CD8-positive, alpha-beta memory T cell (primary cell): ENCODE results near the gene RAP1B. TPM values are rescaled to one million over a fixed set of nuclear protein-coding genes. Genes with fewer than 3 reads are reported as not detected.

Experiments
- CTCF ChIA-PET: fragments of 350-600 bp; sonication (Branson Sonifier 250); formaldehyde crosslinking; loops from one replicate; lab custom pipeline; 2021; ENCODE audit warnings: antibody characterized with exemption; lab: Charles Lee
- POLR2A ChIA-PET: fragments of 350-600 bp; sonication (Branson Sonifier 250); formaldehyde crosslinking; loops from one replicate; lab custom pipeline; 2021; ENCODE audit warnings: antibody characterized with exemption; lab: Charles Lee
- DNase-seq, 5 donors: peaks; one replicate each; pipeline versions ENCODE4 v3.0.0 to v3.0.0-alpha.2; 2020 to 2022; ENCODE audit warnings: mixed read lengths in 1 of 5
- H3K27ac ChIP-seq: one replicate; pipeline ENCODE4 v1.7.0; 2013; ENCODE audit warnings: low read depth, mild to moderate bottlenecking, low read length, moderate library complexity
- H3K27me3 ChIP-seq: 2 replicates; pipeline ENCODE4 v1.7.0; 2013; ENCODE audit warnings: low read length, mild to moderate bottlenecking; ENCODE audit not compliant: insufficient read depth, poor library complexity, severe bottlenecking
- H3K36me3 ChIP-seq: 2 replicates; pipeline ENCODE4 v1.7.0; 2013; ENCODE audit warnings: mild to moderate bottlenecking, low read length, moderate library complexity; ENCODE audit not compliant: insufficient read depth
- H3K4me1 ChIP-seq: 2 replicates; pipeline ENCODE4 v1.7.0; 2013; ENCODE audit warnings: mild to moderate bottlenecking, low read length, moderate library complexity; ENCODE audit not compliant: insufficient read depth
- H3K4me3 ChIP-seq: 2 replicates; pipeline ENCODE4 v1.7.0; 2013; ENCODE audit warnings: mild to moderate bottlenecking, low read length
- H3K9me3 ChIP-seq: 2 replicates; pipeline ENCODE4 v1.7.0; 2013; ENCODE audit warnings: mild to moderate bottlenecking, low read length
- H3K27ac Mint-ChIP-seq, 8 donors: one replicate each; pipeline ENCODE4 v1.8.0; 2020 to 2021; ENCODE audit warnings: mixed read lengths in 8 of 8, mild to moderate bottlenecking in 6 of 8, inconsistent platforms in 3 of 8, moderate library complexity in 3 of 8
- H3K27me3 Mint-ChIP-seq, 2 donors: one replicate each; pipeline ENCODE4 v1.8.0; 2020 to 2021; ENCODE audit warnings: mixed read lengths in 2 of 2, mild to moderate bottlenecking in 1 of 2, moderate library complexity in 1 of 2
- H3K36me3 Mint-ChIP-seq, 3 donors: one replicate each; pipeline ENCODE4 v1.8.0; 2020 to 2021; ENCODE audit warnings: mixed read lengths in 3 of 3, inconsistent platforms in 1 of 3, mild to moderate bottlenecking in 1 of 3
- H3K4me1 Mint-ChIP-seq, 3 donors: one replicate each; pipeline ENCODE4 v1.8.0; 2020 to 2021; ENCODE audit warnings: mixed read lengths in 3 of 3, inconsistent platforms in 1 of 3, mild to moderate bottlenecking in 1 of 3
- H3K4me3 Mint-ChIP-seq, 7 donors: one replicate each; pipeline ENCODE4 v1.8.0; 2020 to 2021; ENCODE audit warnings: mixed read lengths in 7 of 7, mild to moderate bottlenecking in 6 of 7, moderate library complexity in 4 of 7, inconsistent platforms in 2 of 7
- H3K9me3 Mint-ChIP-seq, 5 donors: one replicate each; pipeline ENCODE4 v1.8.0; 2020 to 2022; ENCODE audit warnings: mixed read lengths in 5 of 5, mild to moderate bottlenecking in 3 of 5, moderate library complexity in 2 of 5, inconsistent platforms in 1 of 5
- polyA plus RNA-seq: library from polyadenylated mRNA; unstranded; fragments of 300-500 nt; fragmentation: Illumina TruSeq; gene quantifications from one replicate; pipeline ENCODE4 v1.2.3, GENCODE V29; 2021
- total RNA-seq, 2 experiments: library from RNA; stranded (reverse); gene quantifications; one replicate each; pipeline ENCODE4 v1.2.3, GENCODE V29; 2021

The RAP1B gene
- total and polyA plus RNA-seq, 3 experiments from 2014 or later = 271 to 589 (median 281) TPM

DNA sequence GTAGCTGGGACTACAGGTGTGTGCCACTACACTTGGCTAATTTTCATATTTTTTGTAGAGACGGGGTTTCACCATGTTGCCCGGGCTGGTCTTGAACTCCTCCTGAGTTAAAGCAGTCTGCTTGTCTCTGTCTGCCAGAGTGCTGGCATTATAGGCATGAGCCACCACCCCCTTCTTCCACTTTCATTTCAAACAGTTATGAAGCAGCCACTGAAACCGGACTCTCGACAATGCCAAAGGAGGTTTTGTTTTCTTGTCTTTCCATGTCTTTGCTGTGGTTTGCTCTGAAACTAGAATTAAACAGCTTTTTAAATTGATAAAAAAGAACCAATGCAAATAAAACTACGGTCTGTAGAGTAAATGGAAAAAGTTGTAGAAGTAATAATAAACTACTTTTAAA lies 30.4 kb downstream of the RAP1B start:
- Histone ChIP-seq H3K27ac (no peak overlapping the region), H3K4me3 (peak overlapping the region; percentile 26), H3K36me3 (no peaks in the 10 kb centered on the region), H3K9me3 (no peaks in the 10 kb centered on the region), H3K4me1 (peaks cover 81% of the 10 kb centered on the region), H3K27me3 (no peaks in the 10 kb centered on the region)
- Mint-ChIP-seq H3K4me3 (peak overlapping the region; percentile 49 to 89 (median 76)), H3K27ac (peak overlapping the region; percentile 20 to 92 (median 81)), H3K9me3 (no peaks in the 10 kb centered on the region), H3K27me3 (no peaks in the 10 kb centered on the region), H3K4me1 (peaks cover 81 to 95% (median 93%) of the 10 kb centered on the region in 3 donors), H3K36me3 (peaks cover 0 to 40% (median 6%) of the 10 kb centered on the region in 3 donors)
- CTCF ChIA-PET = no interaction called here
- POLR2A ChIA-PET = no interaction called here
- peak in 3 of 5 donors; percentile 32 to 52 (median 36) for DNase-seq

DNA sequence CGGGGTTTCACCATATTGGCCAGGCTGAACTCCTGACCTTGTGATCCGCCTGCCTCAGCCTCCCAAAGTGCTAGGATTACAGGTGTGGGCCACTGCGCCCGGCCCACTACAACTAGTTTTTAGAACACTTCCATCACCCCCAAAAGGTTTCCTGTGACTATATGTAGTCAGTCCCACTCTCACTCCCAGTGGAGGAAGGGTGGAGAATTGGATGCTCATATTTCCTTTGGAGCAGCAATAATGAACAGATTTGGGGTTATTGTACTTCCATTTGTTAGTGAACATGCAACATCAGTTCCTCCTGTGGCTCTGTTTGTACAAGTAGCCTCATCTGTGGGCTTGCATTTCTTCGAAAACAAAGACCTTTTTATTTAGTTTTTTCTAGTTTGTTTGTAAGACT lies 35.8 kb downstream of the RAP1B start:
- Mint-ChIP-seq H3K27me3 (no peaks in the 10 kb centered on the region), H3K36me3 (peaks cover 0 to 67% (median 12%) of the 10 kb centered on the region in 3 donors), H3K4me3 (peak overlapping the region in 5 of 7 donors; percentile 11 to 52 (median 31)), H3K4me1 (peaks cover 74 to 90% (median 89%) of the 10 kb centered on the region in 3 donors), H3K27ac (peak overlapping the region in 6 of 8 donors; percentile 37 to 80 (median 48)), H3K9me3 (no peaks in the 10 kb centered on the region)
- Histone ChIP-seq H3K36me3 (peaks cover 19% of the 10 kb centered on the region), H3K27me3 (no peaks in the 10 kb centered on the region), H3K9me3 (no peaks in the 10 kb centered on the region), H3K4me1 (peaks cover 54% of the 10 kb centered on the region), H3K4me3 (no peak overlapping the region), H3K27ac (no peak overlapping the region)
- no peak for DNase-seq
- POLR2A ChIA-PET = no interaction called here
- CTCF ChIA-PET = no interaction called here

DNA sequence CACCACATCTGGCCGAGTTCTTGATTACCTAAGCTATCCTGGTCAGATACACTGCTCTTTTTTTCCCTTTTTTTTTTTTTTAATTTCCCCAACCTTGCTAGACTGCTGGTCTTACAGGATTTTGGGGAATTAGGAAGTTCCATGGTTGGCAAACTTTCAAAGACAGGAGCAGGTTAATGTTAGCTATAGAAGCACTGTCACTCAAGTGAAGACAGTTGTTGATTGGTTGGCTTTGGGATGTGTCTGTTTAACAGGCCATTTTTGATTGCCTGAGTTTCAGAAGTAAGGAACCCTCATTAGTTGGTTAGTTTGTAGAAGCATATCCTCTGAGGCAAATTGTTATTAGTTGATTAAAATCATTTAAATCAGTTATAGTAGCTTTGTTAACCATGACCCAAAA lies 36.8 kb downstream of the RAP1B start:
- Mint-ChIP-seq H3K4me1 (peaks cover 67 to 84% (median 83%) of the 10 kb centered on the region in 3 donors), H3K27me3 (no peaks in the 10 kb centered on the region), H3K27ac (peak overlapping the region in 7 of 8 donors; percentile 49 to 83 (median 80)), H3K9me3 (no peaks in the 10 kb centered on the region), H3K4me3 (peak overlapping the region in 6 of 7 donors; percentile 19 to 63 (median 37)), H3K36me3 (peaks cover 0 to 67% (median 14%) of the 10 kb centered on the region in 3 donors)
- no peaks in the 10 kb centered on the region for H3K9me3 ChIP-seq
- peaks cover 26% of the 10 kb centered on the region for H3K36me3 ChIP-seq
- H3K4me1 ChIP-seq = peaks cover 46% of the 10 kb centered on the region
- no peak for DNase-seq
- H3K4me3 ChIP-seq = no peak overlapping the region
- no peaks in the 10 kb centered on the region for H3K27me3 ChIP-seq
- H3K27ac ChIP-seq = no peak overlapping the region
- ChIA-PET POLR2A (no interaction called here), CTCF (interaction anchor here (1.0 kb wide), 2 partner anchors 111 to 288 kb away, joined by 3 read pairs; no protein-coding TSS in a partner anchor)

- H3K36me3 ChIP-seq = peaks cover 32% of the 10 kb centered on the region
- Mint-ChIP-seq H3K27me3 (no peaks in the 10 kb centered on the region), H3K27ac (peak overlapping the region in 7 of 8 donors; percentile 49 to 83 (median 80)), H3K4me1 (peaks cover 62 to 79% (median 76%) of the 10 kb centered on the region in 3 donors), H3K9me3 (no peaks in the 10 kb centered on the region), H3K36me3 (peaks cover 0 to 69% (median 10%) of the 10 kb centered on the region in 3 donors), H3K4me3 (peak overlapping the region in 4 of 7 donors; percentile 18 to 30 (median 26))
- H3K4me3 ChIP-seq = no peak overlapping the region
- no peaks in the 10 kb centered on the region for H3K27me3 ChIP-seq
- H3K27ac ChIP-seq = no peak overlapping the region
- peaks cover 39% of the 10 kb centered on the region for H3K4me1 ChIP-seq
- no peak for DNase-seq
- ChIA-PET POLR2A (interaction anchor here (0.6 kb wide), 1 partner anchor 301 kb away, joined by 4 read pairs; no protein-coding TSS in a partner anchor), CTCF (interaction anchor here (1.4 kb wide), 1 partner anchor 11 kb away, joined by 4 read pairs; no protein-coding TSS in a partner anchor)
- no peaks in the 10 kb centered on the region for H3K9me3 ChIP-seq
Measured at GRCh38 chr12:68648179-68648578, 37.5 kb downstream of the RAP1B start.

GRCh38 chr12:68665016-68665569 lies 54.4 kb downstream of the RAP1B start:
- CTCF ChIA-PET = interaction anchor here (1.3 kb wide), 1 partner anchor 16 kb away, joined by 3 read pairs; no protein-coding TSS in a partner anchor
- peaks cover 11% of the 10 kb centered on the region for H3K4me1 ChIP-seq
- H3K27me3 ChIP-seq = no peaks in the 10 kb centered on the region
- no peak for DNase-seq
- no peak overlapping the region for H3K27ac ChIP-seq
- H3K4me3 ChIP-seq = no peak overlapping the region
- peak overlapping the region; percentile 1 to 84 (median 70) for H3K27ac Mint-ChIP-seq
- H3K9me3 Mint-ChIP-seq = no peaks in the 10 kb centered on the region
- peaks cover 5% of the 10 kb centered on the region for H3K36me3 ChIP-seq
- H3K36me3 Mint-ChIP-seq = peaks cover 0 to 46% (median 5%) of the 10 kb centered on the region in 3 donors
- H3K4me1 Mint-ChIP-seq = peaks cover 23 to 43% (median 39%) of the 10 kb centered on the region in 3 donors
- H3K27me3 Mint-ChIP-seq = no peaks in the 10 kb centered on the region
- no peaks in the 10 kb centered on the region for H3K9me3 ChIP-seq
- H3K4me3 Mint-ChIP-seq = no peak overlapping the region
- POLR2A ChIA-PET = no interaction called here

- peaks cover 28 to 53% (median 53%) of the 10 kb centered on the region in 3 donors for H3K4me1 Mint-ChIP-seq
- Histone ChIP-seq H3K36me3 (no peaks in the 10 kb centered on the region), H3K9me3 (no peaks in the 10 kb centered on the region), H3K4me1 (peaks cover 18% of the 10 kb centered on the region), H3K27me3 (no peaks in the 10 kb centered on the region), H3K27ac (no peak overlapping the region), H3K4me3 (no peak overlapping the region)
- peaks cover 0 to 32% (median 2%) of the 10 kb centered on the region in 3 donors for H3K36me3 Mint-ChIP-seq
- ChIA-PET POLR2A (interaction anchor here (0.5 to 0.8 kb wide), 3 partner anchors 42 to 204 kb away, joined by 3 to 6 read pairs (median 5); no protein-coding TSS in a partner anchor), CTCF (no interaction called here)
- no peak for DNase-seq
- no peaks in the 10 kb centered on the region for H3K9me3 Mint-ChIP-seq
- peak overlapping the region in 7 of 8 donors; percentile 15 to 86 (median 57) for H3K27ac Mint-ChIP-seq
- H3K27me3 Mint-ChIP-seq = no peaks in the 10 kb centered on the region
- H3K4me3 Mint-ChIP-seq = no peak overlapping the region
Measured at GRCh38 chr12:68667291-68667690, 56.6 kb downstream of the RAP1B start.

- Mint-ChIP-seq H3K9me3 (no peaks in the 10 kb centered on the region), H3K27me3 (no peaks in the 10 kb centered on the region), H3K36me3 (peaks cover 0 to 29% (median 0%) of the 10 kb centered on the region in 3 donors), H3K4me1 (peaks cover 28 to 54% (median 53%) of the 10 kb centered on the region in 3 donors), H3K4me3 (no peak overlapping the region), H3K27ac (peak overlapping the region in 6 of 8 donors; percentile 22 to 64 (median 48))
- H3K27ac ChIP-seq = no peak overlapping the region
- no peaks in the 10 kb centered on the region for H3K9me3 ChIP-seq
- DNase-seq = no peak
- CTCF ChIA-PET = no interaction called here
- H3K4me1 ChIP-seq = peaks cover 18% of the 10 kb centered on the region
- H3K4me3 ChIP-seq = no peak overlapping the region
- no peaks in the 10 kb centered on the region for H3K36me3 ChIP-seq
- POLR2A ChIA-PET = interaction anchor here (0.8 kb wide), 1 partner anchor 205 kb away, joined by 5 read pairs; no protein-coding TSS in a partner anchor
- no peaks in the 10 kb centered on the region for H3K27me3 ChIP-seq
Measured at GRCh38 chr12:68667896-68668295, 57.2 kb downstream of the RAP1B start.

DNA sequence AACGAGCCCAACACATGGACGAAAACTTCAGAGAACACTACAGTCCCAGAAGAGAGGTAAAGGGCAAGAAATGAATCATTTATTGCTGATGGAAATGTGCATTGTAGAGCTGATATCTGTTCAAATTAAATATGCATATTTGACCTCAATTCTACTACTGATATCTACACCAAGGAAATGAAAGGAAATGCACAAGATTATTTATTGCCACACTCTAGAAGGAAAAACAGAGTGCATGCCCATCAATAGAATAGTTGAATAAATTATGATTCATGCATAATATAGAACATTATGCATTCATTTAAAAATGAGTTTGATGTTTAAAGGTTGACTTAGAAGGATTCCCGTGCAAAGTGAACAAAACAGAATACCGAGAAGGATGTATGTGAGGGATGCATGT lies 60.5 kb downstream of the RAP1B start:
- Histone ChIP-seq H3K36me3 (no peaks in the 10 kb centered on the region), H3K4me1 (peaks cover 47% of the 10 kb centered on the region), H3K9me3 (no peaks in the 10 kb centered on the region), H3K4me3 (no peak overlapping the region), H3K27me3 (no peaks in the 10 kb centered on the region), H3K27ac (no peak overlapping the region)
- ChIA-PET CTCF (no interaction called here), POLR2A (no interaction called here)
- no peaks in the 10 kb centered on the region for H3K9me3 Mint-ChIP-seq
- peaks cover 48 to 69% (median 68%) of the 10 kb centered on the region in 3 donors for H3K4me1 Mint-ChIP-seq
- no peak overlapping the region for H3K4me3 Mint-ChIP-seq
- H3K27me3 Mint-ChIP-seq = no peaks in the 10 kb centered on the region
- H3K36me3 Mint-ChIP-seq = peaks cover 0 to 11% (median 0%) of the 10 kb centered on the region in 3 donors
- no peak for DNase-seq
- peak overlapping the region in 6 of 8 donors; percentile 4 to 71 (median 35) for H3K27ac Mint-ChIP-seq
